ENCODE measurements around the gene HACD1. TPM values are rescaled to one million over a fixed set of nuclear protein-coding genes. Genes with fewer than 3 reads are reported as not detected.

HACD1 gene
- total RNA-seq, 2 donors from 2014 or later = 3.4 to 16.6 TPM

DNA sequence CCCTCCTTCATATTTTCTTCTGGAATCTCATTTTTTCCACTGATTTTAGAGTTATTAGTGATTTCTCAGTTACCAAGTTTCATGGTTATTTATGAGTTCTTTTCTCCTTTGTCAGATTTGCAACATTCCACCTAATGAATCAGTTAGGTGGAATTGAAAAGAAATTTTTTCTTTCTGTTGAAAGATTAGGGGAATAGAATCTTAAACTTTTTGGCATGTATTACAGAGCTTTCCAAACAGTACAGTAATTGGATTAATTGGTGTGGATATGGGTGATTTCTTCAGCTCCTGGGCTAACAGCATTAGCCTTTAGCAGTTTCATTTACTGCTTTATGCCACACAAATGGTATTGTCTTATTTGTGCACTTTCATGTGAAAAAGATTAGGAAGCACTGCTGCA lies 43.7 kb upstream of the HACD1 start:
- intact Hi-C loops (cut with DNase I) = no loop called here
- Histone ChIP-seq H3K27me3 (no peaks in the 10 kb centered on the region), H3K9me3 (no peaks in the 10 kb centered on the region), H3K4me3 (no peak overlapping the region), H3K27ac (no peak overlapping the region), H3K9ac (ENCODE audit: low read depth in 2 of 2, low read length in 2 of 2) (no peak overlapping the region), H3K4me1 (no peaks in the 10 kb centered on the region), H3K36me3 (no peaks in the 10 kb centered on the region)
- no peak for DNase-seq
- TF ChIP-seq, protein P1, sequence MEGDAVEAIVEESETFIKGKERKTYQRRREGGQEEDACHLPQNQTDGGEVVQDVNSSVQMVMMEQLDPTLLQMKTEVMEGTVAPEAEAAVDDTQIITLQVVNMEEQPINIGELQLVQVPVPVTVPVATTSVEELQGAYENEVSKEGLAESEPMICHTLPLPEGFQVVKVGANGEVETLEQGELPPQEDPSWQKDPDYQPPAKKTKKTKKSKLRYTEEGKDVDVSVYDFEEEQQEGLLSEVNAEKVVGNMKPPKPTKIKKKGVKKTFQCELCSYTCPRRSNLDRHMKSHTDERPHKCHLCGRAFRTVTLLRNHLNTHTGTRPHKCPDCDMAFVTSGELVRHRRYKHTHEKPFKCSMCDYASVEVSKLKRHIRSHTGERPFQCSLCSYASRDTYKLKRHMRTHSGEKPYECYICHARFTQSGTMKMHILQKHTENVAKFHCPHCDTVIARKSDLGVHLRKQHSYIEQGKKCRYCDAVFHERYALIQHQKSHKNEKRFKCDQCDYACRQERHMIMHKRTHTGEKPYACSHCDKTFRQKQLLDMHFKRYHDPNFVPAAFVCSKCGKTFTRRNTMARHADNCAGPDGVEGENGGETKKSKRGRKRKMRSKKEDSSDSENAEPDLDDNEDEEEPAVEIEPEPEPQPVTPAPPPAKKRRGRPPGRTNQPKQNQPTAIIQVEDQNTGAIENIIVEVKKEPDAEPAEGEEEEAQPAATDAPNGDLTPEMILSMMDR (IDR thresholded peaks at IDR 0.05) = no peak

- H3K9me3 ChIP-seq = no peaks in the 10 kb centered on the region
Measured at GRCh38 chr10:17659365-17659764, 42.2 kb upstream of the HACD1 start.

GRCh38 chr10:17657103-17657500 lies 39.9 kb upstream of the HACD1 start:
- TF ChIP-seq, protein P1 (IDR thresholded peaks at IDR 0.05) = no peak
- Histone ChIP-seq H3K4me1 (no peaks in the 10 kb centered on the region), H3K36me3 (no peaks in the 10 kb centered on the region), H3K9ac (ENCODE audit: low read depth in 2 of 2, low read length in 2 of 2) (no peak overlapping the region), H3K9me3 (no peaks in the 10 kb centered on the region), H3K27me3 (no peaks in the 10 kb centered on the region), H3K27ac (no peak overlapping the region), H3K4me3 (no peak overlapping the region)
- intact Hi-C loops (cut with DNase I) = no loop called here
- DNase-seq = no peak

More at GRCh38 chr10:17659365-17659764, 42.2 kb upstream of the HACD1 start:
- intact Hi-C loops (cut with DNase I) = no loop called here
- Histone ChIP-seq H3K4me3 (no peak overlapping the region), H3K27me3 (no peaks in the 10 kb centered on the region), H3K36me3 (no peaks in the 10 kb centered on the region), H3K9ac (ENCODE audit: low read depth in 2 of 2, low read length in 2 of 2) (no peak overlapping the region), H3K27ac (no peak overlapping the region), H3K4me1 (no peaks in the 10 kb centered on the region)
- TF ChIP-seq, protein P1 (IDR thresholded peaks at IDR 0.05) = no peak
- DNase-seq = no peak

GRCh38 chr10:17655567-17656146 lies 38.5 kb upstream of the HACD1 start:
- Histone ChIP-seq H3K36me3 (no peaks in the 10 kb centered on the region), H3K4me3 (no peak overlapping the region), H3K9me3 (no peaks in the 10 kb centered on the region), H3K27me3 (no peaks in the 10 kb centered on the region), H3K9ac (ENCODE audit: low read depth in 2 of 2, low read length in 2 of 2) (no peak overlapping the region), H3K27ac (no peak overlapping the region), H3K4me1 (no peaks in the 10 kb centered on the region)
- intact Hi-C loops (cut with DNase I) = no loop called here
- DNase-seq = no peak
- TF ChIP-seq, protein P1 (IDR thresholded peaks at IDR 0.05) = no peak

DNA sequence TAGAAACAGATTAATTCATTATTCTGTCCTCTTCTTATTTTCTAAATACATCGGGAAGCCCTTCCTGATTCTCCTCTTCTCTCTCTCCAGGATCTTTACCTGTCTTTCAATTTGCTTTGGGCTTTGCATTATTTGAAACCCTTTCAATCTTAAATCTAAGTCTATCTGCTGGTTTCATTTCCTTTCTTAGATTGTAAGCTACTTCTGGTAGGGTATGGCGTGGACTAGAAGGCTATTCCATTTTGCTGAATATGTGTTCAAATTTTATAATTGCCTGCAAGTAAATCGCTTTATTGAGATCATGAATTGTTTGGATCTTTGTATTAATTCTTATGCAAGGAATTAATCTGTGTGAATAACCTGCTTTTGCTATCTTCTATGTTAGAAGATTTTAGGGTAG lies 37.8 kb upstream of the HACD1 start:
- DNase-seq = no peak
- Histone ChIP-seq H3K4me3 (no peak overlapping the region), H3K4me1 (no peaks in the 10 kb centered on the region), H3K9ac (ENCODE audit: low read depth in 2 of 2, low read length in 2 of 2) (no peak overlapping the region), H3K27ac (no peak overlapping the region), H3K36me3 (no peaks in the 10 kb centered on the region), H3K9me3 (no peaks in the 10 kb centered on the region), H3K27me3 (no peaks in the 10 kb centered on the region)
- TF ChIP-seq, protein P1 (IDR thresholded peaks at IDR 0.05) = no peak
- intact Hi-C loops (cut with DNase I) = no loop called here
